Activated CD4-positive, alpha-beta T cell treated with anti-CD3 and anti-CD28 coated beads, Interleukin-2, Interleukin-6, amounts not matched to agents 100 ng/mL and 50 ng/mL, durations not matched to agents 16 hours and 8 hours (primary cell): Measurements from ENCODE around the gene RAB23.
A peak's percentile ranks its signal among the peaks of the same experiment; 100 is the strongest.

Experiments used
- DNase-seq: peaks from one replicate; pipeline ENCODE4 v3.0.0-alpha.2; 2020

RAB23 gene

DNA sequence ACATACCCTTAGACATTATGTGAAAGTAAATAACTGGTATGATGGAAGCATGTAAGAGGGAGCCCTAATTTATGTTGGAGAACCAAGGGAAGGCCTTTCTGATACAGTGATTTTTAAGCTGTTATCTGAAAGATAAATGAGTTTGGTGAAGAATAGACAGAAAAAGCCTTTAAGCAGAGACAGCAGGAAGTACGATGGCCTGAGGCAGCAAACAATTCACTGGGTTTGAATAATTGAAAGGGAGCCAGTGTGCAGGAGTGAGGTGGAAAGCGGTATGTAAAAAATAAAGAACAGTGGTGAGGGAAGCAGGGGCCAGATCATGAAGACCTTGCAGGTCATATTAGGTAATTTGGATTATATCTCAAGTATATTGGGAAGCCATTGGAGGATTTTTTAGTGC lies 4.1 kb upstream of the RAB23 start:
- no peak for DNase-seq

GRCh38 chr6:57224769-57225515 lies 2.8 kb upstream of the RAB23 start:
- DNase-seq: no peak

DNA sequence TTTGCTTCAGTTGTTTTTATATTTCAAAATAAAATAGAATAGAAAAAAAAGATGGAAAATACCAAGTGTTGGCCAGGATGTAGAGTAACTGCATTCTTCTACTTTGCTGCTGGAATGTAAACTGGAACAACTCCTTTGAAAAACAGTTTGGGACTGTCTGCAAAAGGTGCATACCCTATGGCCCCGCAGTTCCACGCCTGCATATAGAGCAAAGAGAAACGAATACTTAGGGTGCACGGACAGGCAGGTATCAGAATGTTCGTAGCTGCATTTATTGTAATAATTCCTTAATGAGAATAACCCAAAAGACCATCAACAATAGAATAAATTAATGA lies 603 bp upstream of the RAB23 start:
- no peak for DNase-seq

DNA sequence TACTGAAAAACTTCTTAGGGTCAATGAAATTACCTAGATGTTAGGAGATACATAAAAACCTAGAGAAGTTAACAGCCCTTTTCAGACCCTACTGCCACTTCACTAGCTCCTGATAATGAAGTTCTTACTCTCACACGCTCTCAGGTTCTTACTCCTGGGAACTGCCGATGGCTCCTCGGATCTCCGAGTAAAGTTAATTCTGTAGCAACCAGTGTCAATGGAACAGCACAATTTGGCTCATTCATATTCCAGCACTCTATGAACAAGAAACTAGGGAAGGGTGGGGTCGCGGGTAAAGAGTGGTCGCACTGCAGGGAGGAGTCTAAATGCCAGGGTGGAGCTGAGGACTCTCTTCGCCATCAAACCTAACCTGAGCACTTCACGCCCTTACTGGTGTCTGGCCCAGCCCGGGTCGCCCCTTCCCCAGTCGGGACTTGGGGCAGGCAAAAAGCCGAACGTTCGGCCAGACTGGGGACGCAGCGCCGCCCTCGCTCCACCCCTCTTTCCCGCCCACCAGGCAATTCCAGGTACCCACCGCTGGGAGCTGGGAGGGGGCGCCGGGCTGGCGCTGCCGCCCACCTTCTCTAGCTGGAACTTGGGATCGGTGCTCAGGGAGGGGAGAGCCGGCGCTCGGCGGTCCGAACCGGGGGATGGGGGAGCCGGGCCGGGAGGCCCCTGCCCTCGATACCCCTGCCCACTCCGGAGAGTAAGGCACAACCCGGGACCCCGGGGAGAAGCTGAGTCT lies 744 bp downstream of the RAB23 start:
- DNase-seq: peak; percentile 69

- DNase-seq: no peak
These were observed 1.9 kb downstream of the RAB23 start for GRCh38 chr6:57220083-57220703.

DNA sequence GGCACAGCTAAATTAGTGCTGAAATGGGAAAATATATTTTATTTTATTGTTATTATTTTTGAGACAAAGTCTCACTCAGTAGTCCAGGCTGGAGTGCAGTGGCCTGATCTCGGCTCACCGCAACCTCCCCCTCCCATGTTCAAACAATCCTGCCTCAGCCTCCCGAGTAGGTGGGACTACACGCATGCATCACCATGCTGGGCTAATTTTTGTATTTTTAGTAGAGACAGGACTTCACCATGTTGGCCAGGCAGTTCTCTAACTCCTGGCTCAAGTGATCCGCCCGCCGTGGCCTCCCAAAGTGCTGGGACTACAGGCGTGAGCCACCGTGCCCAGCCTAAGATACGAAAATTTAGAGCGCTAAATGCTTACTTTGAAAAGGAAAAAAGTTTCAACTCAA lies 4.8 kb downstream of the RAB23 start:
- no peak for DNase-seq

GRCh38 chr6:57216235-57217101 lies 5.6 kb downstream of the RAB23 start:
- DNase-seq: no peak

- no peak for DNase-seq
These were observed 6.8 kb downstream of the RAB23 start for GRCh38 chr6:57215260-57215659.

DNA sequence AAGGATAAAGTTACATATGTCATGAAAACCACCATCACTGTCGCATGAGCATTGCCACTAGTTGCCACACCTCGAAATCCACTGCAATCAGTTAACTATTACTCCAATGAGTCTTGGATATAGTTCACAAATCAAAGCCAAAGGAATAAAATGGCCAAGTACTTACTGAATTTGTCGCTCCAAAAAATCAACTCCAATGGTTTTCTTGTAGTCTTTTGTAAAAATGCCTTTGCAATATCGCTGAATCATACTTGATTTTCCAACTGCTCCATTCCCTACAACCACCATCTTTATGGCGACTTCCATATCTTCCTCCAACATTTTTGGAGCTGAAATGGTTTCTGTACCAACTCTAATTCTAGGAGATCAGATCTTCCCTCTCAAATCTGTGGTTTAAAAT lies 12.0 kb downstream of the RAB23 start:
- DNase-seq: no peak

GRCh38 chr6:57209030-57209429 lies 13.1 kb downstream of the RAB23 start:
- no peak for DNase-seq

DNA sequence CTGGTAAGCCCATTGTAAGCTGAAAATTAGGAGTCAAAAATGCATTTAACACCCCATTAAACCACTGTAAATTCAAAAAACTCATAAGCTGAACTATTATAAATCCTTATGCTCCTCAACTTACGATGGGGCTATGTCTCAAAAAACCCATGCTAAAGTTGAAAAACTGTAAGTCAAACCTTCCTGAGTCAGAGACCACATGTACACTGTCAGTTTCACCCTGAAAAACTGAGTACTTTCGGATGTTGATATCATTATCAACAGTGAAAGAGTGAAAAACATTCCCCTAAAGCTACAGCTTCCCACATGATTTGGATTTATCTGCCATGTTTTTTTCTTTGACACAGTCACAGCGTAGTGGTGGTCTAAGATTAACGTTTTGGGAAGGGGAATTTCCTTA lies 14.2 kb downstream of the RAB23 start:
- DNase-seq: peak; percentile 37

DNA sequence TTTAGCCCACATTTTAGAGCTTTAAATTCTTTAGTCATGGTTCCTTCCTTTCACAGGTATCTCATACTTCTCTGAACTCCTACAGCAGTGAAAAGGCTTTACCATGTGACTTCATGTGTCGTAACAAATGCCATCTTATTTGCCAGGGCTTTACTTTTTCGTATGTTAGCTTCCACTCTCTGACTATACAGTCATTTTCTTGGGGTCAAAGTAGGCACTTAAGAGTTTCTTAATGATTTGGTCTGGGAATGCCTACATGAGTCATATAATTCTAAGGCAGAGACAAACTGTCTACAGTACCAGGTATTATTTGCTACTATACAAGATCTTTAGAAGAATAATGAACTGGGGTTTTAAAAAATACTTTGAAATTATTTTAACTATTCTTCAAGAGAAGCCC lies 15.0 kb downstream of the RAB23 start:
- DNase-seq: peak; percentile 23

DNA sequence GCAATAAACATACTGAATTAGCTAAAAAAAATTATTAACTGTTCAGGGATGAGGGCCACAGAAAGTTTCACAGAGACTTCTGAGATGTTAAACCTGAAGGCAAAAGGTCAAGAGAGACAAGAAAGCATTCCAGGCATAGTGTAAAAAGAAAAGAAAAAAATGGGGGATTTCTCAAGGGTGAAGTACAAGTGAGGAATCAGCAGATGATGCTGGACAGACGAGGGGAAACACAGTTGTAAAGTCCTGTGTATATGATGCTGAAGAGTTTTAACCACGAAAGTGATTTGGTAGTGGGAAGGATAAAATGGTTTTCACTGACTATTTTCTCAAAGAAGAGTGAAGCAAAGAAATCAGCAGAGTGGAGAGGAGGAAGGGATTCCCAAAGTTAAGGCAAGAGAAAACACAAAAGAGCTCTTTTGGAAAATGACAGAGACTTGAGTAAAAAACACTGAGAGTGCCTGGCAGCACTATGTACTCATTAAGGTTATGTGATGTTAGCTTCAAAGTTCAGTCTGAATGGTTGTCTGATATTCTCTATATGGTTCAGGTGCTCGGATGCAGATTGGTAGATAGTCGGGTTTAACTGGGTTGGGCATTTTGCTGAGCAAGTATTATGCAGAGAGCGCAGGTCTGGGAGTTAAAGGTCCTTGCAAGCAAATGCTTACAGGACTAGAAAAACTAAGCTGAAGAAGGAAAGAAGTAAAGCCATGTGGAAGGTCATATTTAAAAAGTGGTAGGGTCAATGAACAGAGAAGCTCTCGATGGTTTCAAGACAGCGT lies 16.4 kb downstream of the RAB23 start:
- DNase-seq: no peak

GRCh38 chr6:57201718-57202117 lies 20.4 kb downstream of the RAB23 start:
- DNase-seq: no peak

- DNase-seq: no peak
These were observed 23.0 kb downstream of the RAB23 start for GRCh38 chr6:57198926-57199636.

DNA sequence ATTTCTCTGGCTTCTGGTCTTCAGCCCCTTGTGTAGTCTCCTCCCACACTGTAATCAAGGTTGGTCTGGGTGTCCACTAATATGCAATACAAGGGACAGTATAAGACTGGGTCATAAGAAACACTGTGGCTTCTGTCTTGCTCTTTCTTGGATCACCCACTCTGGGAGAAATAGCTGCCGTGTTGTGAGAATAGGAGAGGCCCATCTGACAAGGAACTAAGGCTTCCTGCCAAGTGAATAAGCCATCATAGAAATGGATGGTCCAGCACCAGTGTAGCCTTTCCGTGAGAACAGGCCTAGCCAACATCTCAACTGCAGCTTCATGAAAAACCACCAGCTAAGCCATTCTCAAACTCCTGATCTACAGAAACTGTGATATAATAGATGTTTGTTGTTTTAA lies 26.6 kb downstream of the RAB23 start:
- DNase-seq: no peak

GRCh38 chr6:57193177-57193576 lies 28.9 kb downstream of the RAB23 start:
- DNase-seq: no peak

DNA sequence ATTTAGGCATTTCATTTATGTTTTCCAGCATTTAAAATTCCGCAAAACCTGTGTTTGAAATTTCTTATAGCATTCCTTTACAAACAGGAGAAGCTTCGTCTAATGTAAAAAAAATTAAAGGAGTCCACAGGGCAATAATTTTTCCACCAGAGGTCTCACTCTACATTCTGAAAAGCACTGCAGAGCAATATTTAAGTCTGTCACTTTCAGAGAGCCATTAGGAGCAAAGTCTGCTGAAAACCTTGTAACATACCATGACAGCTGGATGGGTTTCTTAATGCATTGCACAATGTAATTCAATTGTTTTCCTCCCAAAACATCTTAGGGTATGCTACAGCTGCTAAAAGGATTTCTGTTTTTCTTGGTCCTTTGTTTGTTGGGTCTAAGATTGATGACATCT lies 32.0 kb downstream of the RAB23 start:
- DNase-seq: no peak

- DNase-seq: no peak
These were observed 38.8 kb downstream of the RAB23 start for GRCh38 chr6:57183336-57183735.

DNA sequence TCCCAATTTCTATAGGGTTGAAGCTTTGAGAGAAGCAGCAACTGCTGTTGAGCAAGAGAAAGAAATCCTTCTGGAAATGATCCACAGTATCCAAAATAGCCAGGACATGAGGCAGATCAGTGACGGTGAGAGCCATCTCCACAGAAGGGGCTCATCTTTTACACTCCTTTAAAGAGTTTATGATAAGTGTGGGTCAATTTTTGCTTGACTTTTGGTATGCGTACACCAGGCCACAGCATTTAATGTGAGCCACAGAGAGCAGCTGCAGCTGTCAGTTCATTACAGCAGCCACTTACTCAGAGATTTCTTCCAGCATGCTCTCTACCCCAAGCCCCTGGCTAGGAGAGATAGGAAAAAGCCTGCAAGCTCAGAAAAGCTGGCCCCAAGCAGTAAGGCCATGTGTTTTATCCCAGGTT lies 40.1 kb downstream of the RAB23 start:
- no peak for DNase-seq

DNA sequence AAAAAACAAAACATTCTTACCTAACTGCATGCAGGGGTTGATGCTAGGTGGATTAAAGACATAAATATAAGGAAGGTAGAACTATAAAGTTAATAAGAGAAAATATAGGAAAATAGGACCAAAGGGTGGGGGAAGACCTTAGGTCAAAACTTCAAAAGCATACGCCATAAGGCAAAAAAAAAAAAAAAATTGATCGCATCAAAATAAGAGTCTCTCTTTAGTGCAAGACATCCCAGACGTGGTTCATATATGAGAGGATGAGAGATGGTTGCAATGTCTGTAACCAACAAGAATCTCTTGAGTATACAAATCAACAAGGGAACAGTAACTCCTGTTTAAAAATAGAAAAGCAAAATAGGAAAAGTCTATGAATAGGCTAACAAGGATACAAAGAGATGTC lies 41.5 kb downstream of the RAB23 start:
- DNase-seq: no peak
